OCI-LY7 (cell line): ENCODE data around the gene ABO.

Experiments used
- EZH2phosphoT487 ChIP-seq: fragments of 200-600 bp; sonication (generic); IDR thresholded peaks from 2 replicates; pipeline ENCODE4 v1.6.1; 2018; ENCODE audit warnings: low read depth, borderline replicate concordance, mild to moderate bottlenecking, mixed run types, antibody characterized with exemption, low read length, moderate library complexity, mixed read lengths
- TF ChIP-seq, protein P1 (sequence below): fragments of 200-600 bp; sonication (generic); conservative IDR thresholded peaks from 2 replicates; pipeline ENCODE4 v1.5.1; 2014; ENCODE audit warnings: mild to moderate bottlenecking, antibody characterized with exemption, low read length, moderate library complexity, mixed read lengths

- TF ChIP-seq, protein P1, sequence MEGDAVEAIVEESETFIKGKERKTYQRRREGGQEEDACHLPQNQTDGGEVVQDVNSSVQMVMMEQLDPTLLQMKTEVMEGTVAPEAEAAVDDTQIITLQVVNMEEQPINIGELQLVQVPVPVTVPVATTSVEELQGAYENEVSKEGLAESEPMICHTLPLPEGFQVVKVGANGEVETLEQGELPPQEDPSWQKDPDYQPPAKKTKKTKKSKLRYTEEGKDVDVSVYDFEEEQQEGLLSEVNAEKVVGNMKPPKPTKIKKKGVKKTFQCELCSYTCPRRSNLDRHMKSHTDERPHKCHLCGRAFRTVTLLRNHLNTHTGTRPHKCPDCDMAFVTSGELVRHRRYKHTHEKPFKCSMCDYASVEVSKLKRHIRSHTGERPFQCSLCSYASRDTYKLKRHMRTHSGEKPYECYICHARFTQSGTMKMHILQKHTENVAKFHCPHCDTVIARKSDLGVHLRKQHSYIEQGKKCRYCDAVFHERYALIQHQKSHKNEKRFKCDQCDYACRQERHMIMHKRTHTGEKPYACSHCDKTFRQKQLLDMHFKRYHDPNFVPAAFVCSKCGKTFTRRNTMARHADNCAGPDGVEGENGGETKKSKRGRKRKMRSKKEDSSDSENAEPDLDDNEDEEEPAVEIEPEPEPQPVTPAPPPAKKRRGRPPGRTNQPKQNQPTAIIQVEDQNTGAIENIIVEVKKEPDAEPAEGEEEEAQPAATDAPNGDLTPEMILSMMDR, result no peak
- TF ChIP-seq EZH2phosphoT487, result no peak
These were observed 10.3 kb upstream of the ABO start for GRCh38 chr9:133285252-133285775.
